Epithelial cell of esophagus (primary cell): ENCODE measurements around the gene INVS.

Experiments
- DNase-seq: peaks from one replicate; pipeline ENCODE4 v3.0.0; 2010; ENCODE audit warnings: low read depth
- H3K4me3 ChIP-seq: 2 replicates; pipeline ENCODE4 v1.5.1; 2011; ENCODE audit warnings: mild to moderate bottlenecking, low read length, control low read depth
- TF ChIP-seq, protein P1 (sequence below): IDR thresholded peaks from 2 replicates; pipeline ENCODE4 v1.5.1; 2011; ENCODE audit warnings: low read depth, mild to moderate bottlenecking, low read length, control low read depth, inconsistent platforms; ENCODE audit not compliant: insufficient read depth; ENCODE audit errors: missing control alignments

INVS gene

DNA sequence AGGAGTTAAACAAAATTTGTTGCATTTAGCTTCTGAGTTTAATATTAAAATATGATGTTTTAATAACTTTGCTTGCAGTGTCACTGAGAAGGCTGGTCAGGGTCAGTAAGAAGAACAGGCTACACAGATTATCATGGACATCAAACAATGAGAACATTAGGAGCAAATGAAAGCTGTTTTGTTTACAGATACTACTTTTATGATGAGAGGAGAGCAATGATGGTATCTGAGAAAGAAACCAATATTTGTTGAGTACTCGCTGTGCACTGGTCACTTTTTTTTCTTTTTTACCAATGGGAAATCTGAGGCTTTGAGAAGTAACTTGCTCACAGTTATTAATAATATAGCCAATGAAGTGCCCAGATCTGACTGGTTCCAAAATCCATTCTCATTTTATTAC is 109.6 kb downstream of the INVS start:
- TF ChIP-seq, protein P1, sequence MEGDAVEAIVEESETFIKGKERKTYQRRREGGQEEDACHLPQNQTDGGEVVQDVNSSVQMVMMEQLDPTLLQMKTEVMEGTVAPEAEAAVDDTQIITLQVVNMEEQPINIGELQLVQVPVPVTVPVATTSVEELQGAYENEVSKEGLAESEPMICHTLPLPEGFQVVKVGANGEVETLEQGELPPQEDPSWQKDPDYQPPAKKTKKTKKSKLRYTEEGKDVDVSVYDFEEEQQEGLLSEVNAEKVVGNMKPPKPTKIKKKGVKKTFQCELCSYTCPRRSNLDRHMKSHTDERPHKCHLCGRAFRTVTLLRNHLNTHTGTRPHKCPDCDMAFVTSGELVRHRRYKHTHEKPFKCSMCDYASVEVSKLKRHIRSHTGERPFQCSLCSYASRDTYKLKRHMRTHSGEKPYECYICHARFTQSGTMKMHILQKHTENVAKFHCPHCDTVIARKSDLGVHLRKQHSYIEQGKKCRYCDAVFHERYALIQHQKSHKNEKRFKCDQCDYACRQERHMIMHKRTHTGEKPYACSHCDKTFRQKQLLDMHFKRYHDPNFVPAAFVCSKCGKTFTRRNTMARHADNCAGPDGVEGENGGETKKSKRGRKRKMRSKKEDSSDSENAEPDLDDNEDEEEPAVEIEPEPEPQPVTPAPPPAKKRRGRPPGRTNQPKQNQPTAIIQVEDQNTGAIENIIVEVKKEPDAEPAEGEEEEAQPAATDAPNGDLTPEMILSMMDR: no peak
- DNase-seq: no peak
- H3K4me3 ChIP-seq: no peak overlapping the region

DNA sequence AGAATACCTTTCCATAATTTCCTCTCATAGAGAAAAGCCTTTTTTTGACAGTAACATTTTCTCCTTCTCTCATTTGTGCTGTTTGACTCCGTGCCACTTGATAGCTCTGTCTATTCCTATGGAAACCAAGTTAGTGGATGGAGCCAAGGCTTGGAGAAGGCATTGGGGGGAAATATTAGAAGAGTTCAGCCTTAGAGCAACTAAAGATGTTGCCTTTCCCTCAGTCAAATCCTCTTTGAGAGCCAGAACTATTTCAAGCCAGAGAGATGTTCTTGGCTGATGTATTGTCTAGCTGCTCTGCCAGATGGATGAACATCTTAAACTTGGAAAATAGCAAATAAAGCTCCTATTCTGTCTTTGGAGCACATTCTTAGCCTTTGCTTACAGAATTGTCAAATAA is 112.4 kb downstream of the INVS start:
- DNase-seq: no peak
- no peak overlapping the region for H3K4me3 ChIP-seq
- TF ChIP-seq, protein P1: no peak

DNA sequence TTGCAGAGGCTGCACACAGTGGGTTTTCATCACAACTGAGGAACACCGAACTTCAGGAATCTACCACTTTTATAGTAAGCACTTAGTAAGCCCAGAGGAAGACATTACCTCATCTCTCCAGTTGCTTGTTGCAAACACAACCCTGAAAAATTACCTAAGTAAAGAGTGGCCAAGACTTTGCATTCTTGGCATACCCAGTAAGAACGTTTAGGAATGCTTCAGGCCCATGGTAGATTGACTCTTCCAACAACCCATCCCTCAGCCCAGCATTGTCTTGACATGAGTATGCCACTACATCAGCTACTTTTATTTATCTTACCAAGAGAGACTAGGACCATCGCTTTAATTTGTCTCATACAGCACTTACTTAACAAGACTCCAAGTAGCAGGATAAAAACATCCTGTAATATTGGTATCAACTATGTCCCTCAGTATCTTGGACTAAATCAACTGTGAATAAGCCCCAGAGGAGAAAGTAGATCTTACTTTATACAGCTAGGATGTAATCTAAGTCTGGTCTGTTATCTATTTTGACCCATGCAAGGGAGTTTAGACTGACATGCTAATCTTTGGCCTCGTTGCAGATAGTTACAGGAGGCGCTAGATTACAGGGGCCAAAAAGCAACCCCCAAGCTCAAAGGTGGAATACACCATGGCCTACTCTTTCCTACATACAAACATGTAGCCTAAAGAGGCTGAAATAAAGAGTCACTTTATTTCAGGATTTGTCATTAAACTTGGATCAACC is 114.9 kb downstream of the INVS start:
- peak; percentile 9 for DNase-seq
- H3K4me3 ChIP-seq: no peak overlapping the region
- TF ChIP-seq, protein P1: no peak

DNA sequence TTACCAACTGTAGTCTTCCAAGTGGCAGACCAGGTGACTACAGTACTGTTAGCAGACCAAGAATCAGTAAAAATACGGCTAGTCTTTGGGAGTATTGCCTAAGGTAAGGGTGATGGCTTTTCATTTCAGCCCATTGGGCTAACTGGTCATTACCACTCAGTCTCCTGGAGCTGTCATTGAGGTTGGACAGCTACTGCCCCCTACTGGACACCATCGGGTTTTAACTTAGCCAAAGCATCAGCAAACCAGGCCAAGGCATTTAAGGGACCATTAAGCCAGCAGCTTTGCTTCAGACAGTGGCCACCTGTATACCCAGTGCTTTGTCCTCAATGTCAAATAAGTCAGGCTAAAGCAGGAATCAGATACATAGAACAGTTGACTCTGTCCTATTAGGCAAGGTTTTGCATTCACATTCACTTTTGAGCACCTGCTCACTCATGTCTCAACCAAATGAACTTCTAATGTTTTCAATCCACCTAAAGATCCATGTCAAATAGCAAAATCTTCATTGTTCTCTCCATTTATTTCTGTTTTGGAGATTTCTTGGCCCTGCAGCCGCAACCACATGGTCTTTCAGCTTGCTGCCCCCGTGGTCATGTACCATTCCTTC is 117.2 kb downstream of the INVS start:
- H3K4me3 ChIP-seq: no peak overlapping the region
- peak; percentile 76 for DNase-seq
- TF ChIP-seq, protein P1: peak; percentile 73

DNA sequence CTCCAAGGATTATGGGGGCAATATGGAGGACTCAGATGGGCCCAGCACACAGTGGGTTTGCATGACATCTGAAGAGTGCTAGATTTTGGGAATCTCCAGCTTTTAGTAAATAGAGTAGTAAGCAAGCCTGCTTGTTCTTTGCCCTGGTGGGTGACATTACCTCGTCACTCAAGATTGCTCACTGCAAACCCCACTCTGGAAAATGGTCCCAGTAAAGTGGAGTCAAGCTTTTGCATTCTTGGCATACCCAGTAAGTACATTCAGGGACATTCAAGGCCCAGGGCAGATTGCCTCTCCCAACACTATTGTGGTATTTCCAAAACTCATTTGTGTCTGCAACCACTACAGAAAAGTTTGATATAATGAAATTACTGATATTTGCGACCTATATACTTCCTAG is 118.5 kb downstream of the INVS start:
- TF ChIP-seq, protein P1: no peak
- H3K4me3 ChIP-seq: no peak overlapping the region
- no peak for DNase-seq

DNA sequence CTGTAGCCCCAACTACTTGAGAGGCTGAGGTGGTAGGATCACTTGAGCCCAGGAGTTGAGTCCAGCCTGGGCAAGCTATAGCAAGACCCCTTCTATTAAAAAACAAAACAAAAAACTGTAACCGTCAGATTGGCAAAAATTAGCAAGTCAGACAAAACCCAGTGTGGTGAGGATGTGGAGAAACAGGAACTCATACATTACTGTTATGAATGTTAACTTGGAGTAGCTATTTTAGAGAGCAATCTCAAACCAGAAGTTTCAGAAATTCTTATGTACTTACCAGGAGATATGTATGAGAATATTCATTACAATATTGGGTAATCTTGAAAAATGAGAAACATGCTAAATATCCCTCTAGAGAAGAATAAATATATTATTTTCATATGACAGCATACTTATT is 120.3 kb downstream of the INVS start:
- no peak for DNase-seq
- H3K4me3 ChIP-seq: no peak overlapping the region
- TF ChIP-seq, protein P1: no peak

DNA sequence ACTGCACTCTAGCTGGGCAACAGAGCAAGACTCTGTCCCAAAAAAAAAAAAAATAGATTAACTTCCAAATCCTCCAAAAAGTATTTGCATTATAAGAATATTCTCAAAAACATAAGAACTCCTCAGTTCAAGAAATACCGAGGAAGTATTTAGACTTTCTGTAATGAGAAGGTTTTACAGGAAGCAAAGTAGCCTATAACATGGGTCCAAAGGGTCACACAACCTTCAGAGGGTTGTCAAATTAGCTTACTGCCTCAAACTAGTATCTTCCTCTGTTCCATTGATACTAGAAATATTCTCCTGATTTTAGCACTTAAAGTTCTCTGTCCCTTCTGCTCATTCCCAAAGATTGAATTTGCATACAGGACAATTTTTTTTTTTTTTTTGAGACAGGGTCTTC is 121.9 kb downstream of the INVS start:
- TF ChIP-seq, protein P1: no peak
- no peak overlapping the region for H3K4me3 ChIP-seq
- DNase-seq: no peak
